Keratinocyte (primary cell): ENCODE results near the gene SYTL4. TPM values are rescaled to one million over a fixed set of nuclear protein-coding genes. Genes with fewer than 3 reads are reported as not detected.

Experiments
- DNase-seq: peaks from one replicate; pipeline ENCODE4 v3.0.0-alpha.2; 2011; ENCODE audit warnings: low read depth, missing footprints, low spot score
- FAIRE-seq: peaks from 2 replicates; lab custom pipeline; 2011; peaks lifted over from hg19 to GRCh38; lab: Jason Lieb, UNC
- H2AFZ ChIP-seq: 2 replicates; pipeline ENCODE4 v1.6.0; 2012; ENCODE audit warnings: low read length, control low read depth, inconsistent platforms; ENCODE audit not compliant: control insufficient read depth
- H3K27ac ChIP-seq: 2 replicates; pipeline ENCODE4 v1.5.1; 2011; ENCODE audit warnings: low read length; ENCODE audit not compliant: control insufficient read depth, insufficient read depth
- H3K27me3 ChIP-seq: 3 replicates; pipeline ENCODE4 v1.6.0; 2011; ENCODE audit warnings: low read length; ENCODE audit not compliant: control insufficient read depth, insufficient read depth; ENCODE audit errors: extremely low read depth
- H3K36me3 ChIP-seq, 2 experiments: 2 replicates in 1 of 2; 3 replicates in 1 of 2; pipeline ENCODE4 v1.5.1; 2011; ENCODE audit warnings: low read length in 2 of 2, mild to moderate bottlenecking in 1 of 2; ENCODE audit not compliant: control insufficient read depth in 2 of 2, insufficient read depth in 2 of 2; ENCODE audit errors: extremely low read depth in 1 of 2
- H3K4me1 ChIP-seq: 3 replicates; pipeline ENCODE4 v1.5.1; 2011; ENCODE audit warnings: low read length; ENCODE audit not compliant: control insufficient read depth, insufficient read depth; ENCODE audit errors: extremely low read depth
- H3K4me2 ChIP-seq: 3 replicates; pipeline ENCODE4 v1.6.0; 2011; ENCODE audit warnings: low read depth, low read length; ENCODE audit not compliant: control insufficient read depth, insufficient read depth; ENCODE audit errors: extremely low read depth
- H3K4me3 ChIP-seq, 3 experiments: fragments of 200-600 bp in 1 of 3; sonication (generic) in 1 of 3; 2 replicates in 2 of 3; 3 replicates in 1 of 3; pipeline ENCODE4 v1.5.1; 2011 to 2016; ENCODE audit warnings: low read length in 3 of 3, mild to moderate bottlenecking in 3 of 3, control low read depth in 2 of 3, inconsistent platforms in 1 of 3, low read depth in 1 of 3, mixed read lengths in 1 of 3, mixed run types in 1 of 3, moderate library complexity in 1 of 3; ENCODE audit not compliant: control insufficient read depth in 2 of 3, insufficient read depth in 2 of 3; ENCODE audit errors: extremely low read depth in 1 of 3
- H3K79me2 ChIP-seq: 2 replicates; pipeline ENCODE4 v1.6.0; 2012; ENCODE audit warnings: low read length; ENCODE audit not compliant: control insufficient read depth, insufficient read depth
- H3K9ac ChIP-seq: 3 replicates; pipeline ENCODE4 v1.6.0; 2011; ENCODE audit warnings: low read length; ENCODE audit not compliant: control insufficient read depth, insufficient read depth; ENCODE audit errors: extremely low read depth
- H3K9me1 ChIP-seq: 3 replicates; pipeline ENCODE4 v1.6.0; 2011; ENCODE audit warnings: low read length; ENCODE audit not compliant: control insufficient read depth, insufficient read depth; ENCODE audit errors: extremely low read depth
- H3K9me3 ChIP-seq: 2 replicates; pipeline ENCODE4 v1.5.1; 2012; ENCODE audit warnings: low read depth, low read length; ENCODE audit not compliant: control insufficient read depth
- H4K20me1 ChIP-seq: 3 replicates; pipeline ENCODE4 v1.6.0; 2011; ENCODE audit warnings: low read length; ENCODE audit not compliant: control insufficient read depth, insufficient read depth; ENCODE audit errors: extremely low read depth
- CTCF ChIP-seq, 3 experiments: IDR thresholded peaks in 1 of 3; conservative IDR thresholded peaks in 1 of 3; optimal IDR thresholded peaks in 1 of 3; 2 replicates in 2 of 3; 3 replicates in 1 of 3; pipeline versions ENCODE3 to v1.5.1; 2011; ENCODE audit warnings: low read length in 3 of 3, mild to moderate bottlenecking in 3 of 3, moderate library complexity in 2 of 3, control low read depth in 1 of 3, inconsistent platforms in 1 of 3; ENCODE audit not compliant: insufficient read depth in 2 of 3; ENCODE audit errors: extremely low read depth in 1 of 3
- EZH2 ChIP-seq: IDR thresholded peaks from one replicate; pipeline ENCODE4 v1.6.1; 2012; ENCODE audit warnings: inconsistent platforms, mild to moderate bottlenecking, low read length, moderate library complexity
- dilution Hi-C: fragments of 300-500 bp; cut with MboI; formaldehyde crosslinking; loops from one replicate; pipeline ENCODE4 v1.7.0; 2020; ENCODE audit warnings: low sequenced_read_pairs; ENCODE audit not compliant: extremely low pct_ligation_motif_present
- polyA plus RNA-seq, 5 experiments: library from polyadenylated mRNA; depleted of rRNA in 3 of 5; stranded (reverse) in 3 of 5; stranded (forward) in 1 of 5; unstranded in 1 of 5; fragments of >200 nt; gene quantifications; 1 replicate in 1 of 5; 2 replicates in 3 of 5; 3 replicates in 1 of 5; pipeline versions ENCODE4 v1.2.1 to v1.2.3, GENCODE V29; 2011 to 2012; ENCODE audit warnings: missing spikeins in 2 of 5, low read depth in 1 of 5, low replicate concordance in 1 of 5

SYTL4 gene
- polyA plus RNA-seq, 1 donor (not counting 4 experiments of a cell fraction or from before 2014, with no cell fraction given): 0.87 TPM

DNA sequence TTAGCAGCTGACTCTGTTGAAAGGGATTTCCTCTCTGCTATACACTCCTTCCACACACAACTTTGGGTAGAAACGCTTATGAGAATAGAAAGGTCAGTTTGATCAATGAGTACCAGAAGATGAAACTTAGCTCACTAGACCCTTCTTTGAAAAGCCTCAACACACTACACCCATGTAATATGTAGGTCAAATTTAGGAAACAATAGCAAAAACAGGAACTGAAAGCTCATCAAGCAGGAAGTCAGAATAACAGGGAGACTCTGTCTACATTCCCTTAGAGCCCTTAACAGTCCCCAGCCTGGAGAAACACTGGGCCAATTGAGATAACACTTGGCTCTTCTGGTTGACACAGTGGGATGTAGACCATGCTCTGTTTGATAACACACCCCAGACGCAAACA lies 57.2 kb downstream of the SYTL4 start:
- no peak overlapping the region for H2AFZ ChIP-seq
- DNase-seq (no peak), FAIRE-seq (no peak)
- no peaks in the 10 kb centered on the region for H3K36me3 ChIP-seq
- no peak overlapping the region for H3K27ac ChIP-seq
- no peaks in the 10 kb centered on the region for H3K9me1 ChIP-seq
- no peaks in the 10 kb centered on the region for H3K79me2 ChIP-seq
- no peak overlapping the region for H3K4me3 ChIP-seq
- no peaks in the 10 kb centered on the region for H3K4me1 ChIP-seq
- H3K9ac ChIP-seq: no peak overlapping the region
- H3K27me3 ChIP-seq: no peaks in the 10 kb centered on the region
- H3K9me3 ChIP-seq: no peaks in the 10 kb centered on the region
- H4K20me1 ChIP-seq: no peaks in the 10 kb centered on the region
- no peak overlapping the region for H3K4me2 ChIP-seq
- TF ChIP-seq CTCF (optimal IDR thresholded peaks at IDR 0.05 in 1 of 3, IDR thresholded peaks at IDR 0.05 in 1 of 3, conservative IDR thresholded peaks at IDR 0.05 in 1 of 3; ENCODE audit: extremely low read depth in 1 of 3, insufficient read depth in 2 of 3, low read length in 3 of 3): no peak
- no peak for TF ChIP-seq EZH2
- dilution Hi-C loops: no loop called here

DNA sequence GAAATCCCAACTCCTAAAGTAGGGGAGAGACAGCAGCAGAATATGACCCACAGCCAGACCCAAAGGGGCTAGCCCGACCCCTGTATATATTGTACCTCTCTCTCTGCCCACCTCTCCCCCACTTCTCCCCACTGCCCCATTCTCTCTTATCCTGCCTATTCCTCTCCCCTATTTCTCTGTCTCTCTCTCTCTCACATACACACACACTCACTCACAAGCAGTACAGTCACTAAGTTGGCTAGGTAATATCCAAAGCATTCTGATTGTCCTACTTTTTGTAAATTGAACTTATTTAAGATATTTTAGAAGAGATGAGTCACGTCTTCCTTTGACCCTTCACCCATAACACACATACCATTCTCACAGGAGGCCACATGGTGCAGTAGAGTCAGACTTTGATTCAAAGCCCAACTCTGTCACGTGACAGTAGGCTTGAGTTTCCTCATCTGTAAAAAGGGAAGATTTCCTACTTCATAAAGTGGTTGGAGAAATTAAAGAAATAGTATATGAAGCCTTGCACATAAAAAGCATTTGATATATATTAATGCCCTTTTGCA lies 58.4 kb downstream of the SYTL4 start:
- no peak overlapping the region for H2AFZ ChIP-seq
- no peaks in the 10 kb centered on the region for H4K20me1 ChIP-seq
- H3K9me1 ChIP-seq: no peaks in the 10 kb centered on the region
- no peaks in the 10 kb centered on the region for H3K4me1 ChIP-seq
- H3K27me3 ChIP-seq: no peaks in the 10 kb centered on the region
- H3K36me3 ChIP-seq: no peaks in the 10 kb centered on the region
- H3K4me3 ChIP-seq: no peak overlapping the region
- H3K79me2 ChIP-seq: no peaks in the 10 kb centered on the region
- no peak overlapping the region for H3K4me2 ChIP-seq
- TF ChIP-seq EZH2 (no peak), CTCF (optimal IDR thresholded peaks at IDR 0.05 in 1 of 3, IDR thresholded peaks at IDR 0.05 in 1 of 3, conservative IDR thresholded peaks at IDR 0.05 in 1 of 3; ENCODE audit: extremely low read depth in 1 of 3, insufficient read depth in 2 of 3, low read length in 3 of 3) (no peak)
- no peak for DNase-seq
- H3K9me3 ChIP-seq: no peaks in the 10 kb centered on the region
- no peak for FAIRE-seq
- dilution Hi-C loops: no loop called here
- H3K9ac ChIP-seq: no peak overlapping the region
- no peak overlapping the region for H3K27ac ChIP-seq
